Measurements from ENCODE around the gene PPM1D. TPM values are rescaled to one million over a fixed set of nuclear protein-coding genes. Genes with fewer than 3 reads are reported as not detected.

PPM1D gene
- total and polyA plus RNA-seq, 10 donors, result 2.7 to 19.8 (median 16.1) TPM

DNA sequence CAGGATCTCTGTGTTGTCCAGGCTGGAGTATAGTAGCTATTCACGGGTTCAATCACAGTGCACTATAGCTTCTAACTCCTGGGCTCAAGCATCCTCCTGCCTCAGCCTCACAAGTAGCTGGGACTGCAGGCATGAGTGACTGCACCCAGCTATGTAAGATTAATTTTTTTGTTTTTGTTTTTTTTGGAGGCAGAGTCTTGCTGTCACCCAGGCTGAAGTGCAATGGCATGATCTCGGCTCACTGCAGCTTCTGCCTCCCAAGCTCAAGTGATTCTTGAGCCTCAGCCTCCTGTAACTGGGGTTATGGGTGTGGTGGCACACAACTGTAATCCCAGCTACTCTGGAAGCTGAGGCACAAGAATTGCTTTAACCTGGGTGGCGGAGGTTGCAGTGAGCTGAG lies 15.8 kb downstream of the PPM1D start:
- TF ChIP-seq CTCF (IDR thresholded peaks at IDR 0.05 in 8 of 11, conservative IDR thresholded peaks at IDR 0.05 in 3 of 11) (no peak), POLR2A (IDR thresholded peaks at IDR 0.05) (no peak), POLR2AphosphoS5 (IDR thresholded peaks at IDR 0.05) (no peak)
- 91 to 98% (median 94%) methylated on average over 3 of the region's 3 CpGs for WGBS, 5 donors
- intact Hi-C loops (cut with DNase I; ENCODE audit: low total_unique reads), result no loop called here
- H3K27me3 ChIP-seq (replicated peaks in 1 of 7), result no peaks in the 10 kb centered on the region
- DNase-seq, result no peak
- H3K27ac ChIP-seq, result no peak overlapping the region
- no peak overlapping the region for H3K4me3 ChIP-seq
- H3K36me3 ChIP-seq, result peaks cover 0 to 21% (median 2%) of the 10 kb centered on the region in 6 donors
- peaks cover 0 to 53% (median 16%) of the 10 kb centered on the region in 6 donors for H3K4me1 ChIP-seq
- no peaks in the 10 kb centered on the region for H3K9me3 ChIP-seq

DNA sequence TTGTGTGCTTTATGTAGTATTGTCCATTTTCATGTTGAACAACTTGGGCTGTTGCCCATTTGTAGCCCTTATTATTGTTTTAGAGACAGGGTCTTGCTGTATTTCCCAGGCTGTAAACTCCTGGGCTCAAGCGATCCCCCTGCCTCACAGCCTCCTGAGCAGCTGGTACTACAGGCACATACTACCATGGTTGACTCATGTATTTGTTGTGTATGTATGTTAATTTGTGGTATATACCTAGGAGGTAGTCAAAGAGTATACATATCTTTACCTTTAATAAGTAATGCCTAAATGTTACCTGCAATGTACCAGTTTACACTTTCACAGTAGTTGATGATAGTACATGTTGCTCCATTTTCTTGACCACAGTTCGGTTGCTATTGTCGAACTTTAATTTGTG lies 18.1 kb downstream of the PPM1D start:
- H3K4me3 ChIP-seq, result no peak overlapping the region
- peaks cover 0 to 21% (median 2%) of the 10 kb centered on the region in 6 donors for H3K36me3 ChIP-seq
- no peaks in the 10 kb centered on the region for H3K27me3 ChIP-seq (replicated peaks in 1 of 7)
- no peak overlapping the region for H3K27ac ChIP-seq
- whole genome bisulfite sequencing, 5 donors, result 94 to 98% (median 96%) methylated on average over 3 of the region's 3 CpGs
- no peak for DNase-seq
- intact Hi-C loops (cut with DNase I; ENCODE audit: low total_unique reads), result no loop called here
- H3K9me3 ChIP-seq, result no peaks in the 10 kb centered on the region
- TF ChIP-seq POLR2A (IDR thresholded peaks at IDR 0.05) (no peak), CTCF (IDR thresholded peaks at IDR 0.05 in 8 of 11, conservative IDR thresholded peaks at IDR 0.05 in 3 of 11) (no peak), POLR2AphosphoS5 (IDR thresholded peaks at IDR 0.05) (no peak)
- peaks cover 0 to 33% (median 12%) of the 10 kb centered on the region in 6 donors for H3K4me1 ChIP-seq

DNA sequence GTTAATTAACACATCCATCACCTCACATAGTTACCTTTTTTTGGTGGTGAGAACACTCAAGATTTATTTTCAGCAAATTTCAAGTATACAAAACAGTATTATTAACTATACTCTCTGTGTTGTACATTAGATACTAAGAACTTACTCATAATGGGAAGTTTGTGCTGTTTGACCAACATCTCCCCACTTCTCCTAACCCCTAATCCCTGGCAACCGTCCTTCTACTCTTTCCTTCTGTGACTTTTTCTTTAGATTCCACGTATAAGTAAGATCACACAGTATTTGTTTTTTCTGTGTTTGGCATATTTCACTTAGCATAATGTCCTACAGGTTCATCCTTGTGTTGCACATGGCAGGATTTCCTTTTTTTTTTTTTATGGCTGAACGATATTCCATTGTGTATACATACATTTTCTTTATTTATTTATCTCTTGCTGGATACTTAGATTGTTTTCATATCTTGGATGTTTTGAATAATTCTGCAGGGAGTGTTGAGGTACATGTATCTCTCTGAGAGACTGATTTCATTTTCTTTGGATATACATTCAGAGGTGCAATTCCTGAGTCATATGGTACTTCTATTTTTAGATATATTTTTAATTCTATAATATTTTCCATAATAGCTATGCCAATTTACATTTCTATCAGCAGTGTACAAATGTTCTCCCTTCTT lies 19.0 kb downstream of the PPM1D start:
- intact Hi-C loops (cut with DNase I; ENCODE audit: low total_unique reads), result no loop called here
- no peaks in the 10 kb centered on the region for H3K27me3 ChIP-seq (replicated peaks in 1 of 7)
- no peak for DNase-seq
- H3K36me3 ChIP-seq, result peaks cover 0 to 31% (median 2%) of the 10 kb centered on the region in 6 donors
- no peak overlapping the region for H3K27ac ChIP-seq
- H3K4me1 ChIP-seq, result peaks cover 0 to 33% (median 10%) of the 10 kb centered on the region in 6 donors
- TF ChIP-seq POLR2A (IDR thresholded peaks at IDR 0.05) (no peak), CTCF (IDR thresholded peaks at IDR 0.05 in 8 of 11, conservative IDR thresholded peaks at IDR 0.05 in 3 of 11) (no peak), POLR2AphosphoS5 (IDR thresholded peaks at IDR 0.05) (no peak)
- no peaks in the 10 kb centered on the region for H3K9me3 ChIP-seq
- no peak overlapping the region for H3K4me3 ChIP-seq
- WGBS, 5 donors, result 55 to 79% (median 63%) methylated on average over 3 of the region's 3 CpGs

DNA sequence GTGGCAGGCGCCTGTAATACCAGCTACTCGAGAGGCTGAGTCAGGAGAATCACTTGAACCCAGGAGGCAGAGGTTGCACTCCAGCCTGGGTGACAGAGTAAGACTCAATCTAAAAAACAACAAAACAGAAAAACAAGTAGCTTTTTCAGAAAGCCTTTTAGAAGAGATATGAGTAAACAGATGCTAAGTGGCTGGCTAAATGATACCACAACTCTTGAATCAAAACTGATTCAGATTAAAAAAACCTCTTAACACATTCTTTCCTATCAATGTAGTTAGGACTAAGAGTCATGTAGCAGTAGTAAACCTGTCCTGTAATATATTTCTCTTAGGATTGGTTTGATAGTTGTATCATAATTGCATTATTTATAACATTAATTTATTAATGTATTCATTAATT lies 23.0 kb downstream of the PPM1D start:
- Histone ChIP-seq H3K4me3 (no peak overlapping the region), H3K36me3 (peaks cover 0 to 47% (median 9%) of the 10 kb centered on the region in 6 donors), H3K9me3 (no peaks in the 10 kb centered on the region), H3K27ac (no peak overlapping the region), H3K27me3 (replicated peaks in 1 of 7) (no peaks in the 10 kb centered on the region), H3K4me1 (peaks cover 0 to 23% (median 10%) of the 10 kb centered on the region in 6 donors)
- TF ChIP-seq CTCF (IDR thresholded peaks at IDR 0.05 in 8 of 11, conservative IDR thresholded peaks at IDR 0.05 in 3 of 11), result no peak
- TF ChIP-seq POLR2A (IDR thresholded peaks at IDR 0.05), result no peak
- no peak for TF ChIP-seq POLR2AphosphoS5 (IDR thresholded peaks at IDR 0.05)
- WGBS, 5 donors, result 91 to 98% (median 92%) methylated on average over 2 of the region's 2 CpGs
- intact Hi-C loops (cut with DNase I; ENCODE audit: low total_unique reads), result no loop called here
- no peak for DNase-seq
